GM19193 (cell line): ENCODE results near the gene MAML1.

Experiments
- POLR2A ChIP-seq: IDR thresholded peaks from 4 replicates; pipeline ENCODE4 v1.6.1; 2011; ENCODE audit not compliant: insufficient read depth, insufficient read length; ENCODE audit errors: extremely low read depth

The MAML1 gene

GRCh38 chr5:179762781-179763176 is 30.2 kb downstream of the MAML1 start:
- TF ChIP-seq POLR2A = no peak

- no peak for TF ChIP-seq POLR2A
Measured at GRCh38 chr5:179763215-179763945, 30.8 kb downstream of the MAML1 start.

GRCh38 chr5:179764056-179764455 is 31.4 kb downstream of the MAML1 start:
- no peak for TF ChIP-seq POLR2A

DNA sequence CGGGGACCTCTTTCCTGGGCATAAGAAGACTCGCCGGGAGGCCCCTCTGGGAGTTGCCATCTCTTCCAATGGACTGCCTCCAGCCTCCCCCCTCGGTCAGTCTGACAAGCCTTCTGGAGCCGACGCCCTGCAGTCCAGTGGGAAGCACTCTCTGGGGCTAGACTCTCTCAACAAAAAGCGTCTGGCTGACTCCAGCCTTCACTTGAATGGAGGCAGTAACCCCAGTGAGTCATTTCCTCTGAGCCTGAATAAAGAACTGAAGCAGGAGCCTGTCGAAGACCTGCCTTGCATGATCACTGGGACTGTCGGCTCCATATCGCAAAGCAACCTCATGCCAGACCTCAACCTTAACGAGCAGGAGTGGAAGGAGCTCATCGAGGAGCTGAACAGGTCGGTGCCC is 32.8 kb downstream of the MAML1 start:
- TF ChIP-seq POLR2A = no peak

- TF ChIP-seq POLR2A = no peak
Measured at GRCh38 chr5:179766021-179766725, 33.6 kb downstream of the MAML1 start.

- no peak for TF ChIP-seq POLR2A
Measured at GRCh38 chr5:179766726-179767455, 34.3 kb downstream of the MAML1 start.

GRCh38 chr5:179767496-179768100 is 35.0 kb downstream of the MAML1 start:
- TF ChIP-seq POLR2A = no peak

GRCh38 chr5:179768326-179769085 is 35.9 kb downstream of the MAML1 start:
- TF ChIP-seq POLR2A = no peak

- no peak for TF ChIP-seq POLR2A
Measured at GRCh38 chr5:179769271-179769670, 36.6 kb downstream of the MAML1 start.

GRCh38 chr5:179769796-179770195 is 37.2 kb downstream of the MAML1 start:
- no peak for TF ChIP-seq POLR2A

DNA sequence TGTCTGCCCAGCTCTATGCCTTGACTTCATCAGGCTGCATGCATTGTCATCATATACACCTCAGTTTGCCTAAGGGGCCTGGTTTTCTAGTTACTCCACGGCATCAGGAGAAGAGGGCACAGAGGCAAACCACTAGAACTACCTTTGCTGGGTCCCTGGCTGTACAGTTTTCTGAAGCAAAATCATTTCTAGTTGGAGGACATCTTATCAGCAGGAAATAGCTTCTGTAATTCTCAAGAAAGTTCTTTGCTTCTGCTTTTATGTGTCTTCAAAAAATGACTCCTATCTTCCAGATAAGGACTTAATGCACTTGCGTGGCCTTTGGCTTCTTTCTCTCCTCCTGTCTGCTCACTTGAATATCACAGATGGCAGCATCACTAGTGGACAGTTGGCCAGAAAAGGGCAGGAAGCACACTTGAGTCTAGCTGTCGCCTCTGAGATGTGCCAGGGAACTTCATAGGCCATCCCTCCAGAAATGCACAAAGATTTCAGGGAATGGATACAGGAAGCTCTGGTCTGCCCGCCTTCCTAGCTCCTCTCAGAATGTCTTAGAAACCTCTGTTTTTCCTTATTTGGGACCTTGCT is 38.8 kb downstream of the MAML1 start:
- TF ChIP-seq POLR2A = no peak

DNA sequence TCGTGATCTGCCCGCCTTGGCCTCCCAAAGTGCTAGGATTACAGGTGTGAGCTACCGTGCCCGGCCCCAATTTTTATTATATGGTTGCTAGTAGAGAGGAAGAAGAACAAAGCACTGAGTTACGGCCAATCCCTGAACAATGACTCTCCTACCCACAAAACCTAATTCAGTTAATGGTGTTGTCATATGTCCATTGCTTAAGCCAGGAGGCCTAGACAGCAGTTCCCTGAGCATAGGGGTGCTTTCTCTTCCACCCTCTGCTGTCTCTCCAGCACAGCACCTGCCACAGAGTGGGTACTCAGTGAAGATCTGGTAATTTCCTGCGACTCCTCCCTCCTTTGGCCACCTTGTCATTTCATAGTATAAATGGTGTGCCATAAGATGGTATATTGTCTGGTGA is 39.7 kb downstream of the MAML1 start:
- TF ChIP-seq POLR2A = no peak

GRCh38 chr5:179773686-179774040 is 41.0 kb downstream of the MAML1 start:
- TF ChIP-seq POLR2A = no peak

GRCh38 chr5:179774442-179774841 is 41.8 kb downstream of the MAML1 start:
- TF ChIP-seq POLR2A = no peak

DNA sequence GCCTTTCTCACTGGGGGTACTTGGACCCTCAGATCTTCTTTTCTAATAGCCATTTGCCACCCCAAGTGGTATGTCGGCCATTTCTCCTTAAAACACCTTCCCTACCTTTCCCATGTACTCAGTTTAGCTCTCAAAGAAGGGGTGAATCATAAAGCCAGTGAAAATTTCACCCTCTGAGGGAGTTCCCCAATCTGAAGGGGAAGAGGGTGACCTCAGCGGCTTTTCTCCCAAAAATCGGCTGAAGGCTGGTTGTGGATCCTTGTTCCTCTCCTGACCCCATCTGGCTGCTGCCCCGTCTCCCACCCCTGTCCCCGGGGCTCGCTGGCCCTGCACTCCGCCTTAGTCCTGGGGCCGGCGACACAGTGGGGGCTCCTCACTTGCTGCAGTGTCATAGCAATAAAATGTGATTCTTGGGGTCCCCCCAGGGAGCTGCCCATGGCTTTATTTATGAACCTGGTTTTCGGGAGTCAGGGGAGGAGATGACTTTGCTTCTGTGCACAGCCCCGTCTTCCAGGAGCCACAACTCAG is 43.9 kb downstream of the MAML1 start:
- TF ChIP-seq POLR2A = no peak

GRCh38 chr5:179777456-179777855 is 44.8 kb downstream of the MAML1 start:
- TF ChIP-seq POLR2A = no peak
